OCI-LY1 (cell line): ENCODE results near the gene THRAP3.

ENCODE experiments used
- H2AFZ ChIP-seq: fragments of 200-600 bp; sonication (generic), shearing (Covaris generic); 2 replicates; pipeline ENCODE4 v1.6.0; 2014; ENCODE audit warnings: antibody characterized with exemption, mild to moderate bottlenecking, low read length
- H3F3A ChIP-seq: fragments of 200-600 bp; sonication (generic), shearing (Covaris generic); 2 replicates; pipeline ENCODE4 v1.6.0; 2014; ENCODE audit warnings: mild to moderate bottlenecking, antibody characterized with exemption, low read length, moderate library complexity; ENCODE audit not compliant: insufficient read depth
- H3K27ac ChIP-seq: fragments of 200-600 bp; sonication (generic); 2 replicates; pipeline ENCODE4 v1.5.1; 2014; ENCODE audit warnings: low read length, mixed run types, mild to moderate bottlenecking, low read depth; ENCODE audit not compliant: poor library complexity, severe bottlenecking
- H3K27me3 ChIP-seq: fragments of 200-600 bp; sonication (generic); 2 replicates; pipeline ENCODE4 v1.6.0; 2014; ENCODE audit warnings: antibody characterized with exemption, mild to moderate bottlenecking, low read length, moderate library complexity; ENCODE audit not compliant: insufficient read depth
- H3K36me3 ChIP-seq: fragments of 200-600 bp; sonication (generic); 2 replicates; pipeline ENCODE4 v1.6.1; 2014; ENCODE audit warnings: mild to moderate bottlenecking, antibody characterized with exemption, low read length, moderate library complexity, mixed read lengths; ENCODE audit not compliant: insufficient read depth
- H3K4me1 ChIP-seq: fragments of 200-600 bp; sonication (generic); 2 replicates; pipeline ENCODE4 v1.5.1; 2014; ENCODE audit warnings: mild to moderate bottlenecking, low read length, moderate library complexity; ENCODE audit not compliant: insufficient read depth, severe bottlenecking
- H3K4me2 ChIP-seq: fragments of 200-600 bp; sonication (generic), shearing (Covaris generic); 2 replicates; pipeline ENCODE4 v1.6.1; 2014; ENCODE audit warnings: low read length
- H3K4me3 ChIP-seq: fragments of 200-600 bp; sonication (generic); 2 replicates; pipeline ENCODE4 v1.5.1; 2014; ENCODE audit warnings: low read length, low read depth, mild to moderate bottlenecking, mixed read lengths; ENCODE audit not compliant: poor library complexity, severe bottlenecking
- H3K79me2 ChIP-seq: fragments of 200-600 bp; shearing (Covaris generic); 2 replicates; pipeline ENCODE4 v1.6.1; 2016; ENCODE audit warnings: mixed run types, low read length, mixed read lengths; ENCODE audit not compliant: insufficient read depth
- H3K9ac ChIP-seq: fragments of 200-600 bp; sonication (generic), shearing (Covaris generic); 2 replicates; pipeline ENCODE4 v1.6.1; 2014; ENCODE audit warnings: mild to moderate bottlenecking, low read length, mixed read lengths
- H3K9me2 ChIP-seq: fragments of 200-600 bp; sonication (generic), shearing (Covaris generic); 2 replicates; pipeline ENCODE4 v1.6.1; 2014; ENCODE audit warnings: low read depth, mild to moderate bottlenecking, low read length, mixed read lengths
- H3K9me3 ChIP-seq: fragments of 200-600 bp; shearing (Covaris generic); 2 replicates; pipeline ENCODE4 v1.6.1; 2014; ENCODE audit warnings: low read length, mixed read lengths
- H4K20me1 ChIP-seq: fragments of 200-600 bp; sonication (generic), shearing (Covaris generic); 2 replicates; pipeline ENCODE4 v1.6.0; 2016; ENCODE audit warnings: mild to moderate bottlenecking, low read length; ENCODE audit not compliant: insufficient read depth
- CTCF ChIP-seq: fragments of 200-600 bp; sonication (generic), shearing (Covaris generic); IDR thresholded peaks from 2 replicates; pipeline ENCODE4 v1.5.1; 2017; ENCODE audit warnings: mild to moderate bottlenecking, antibody characterized with exemption, low read length, moderate library complexity, mixed read lengths
- EZH2 ChIP-seq: fragments of 200-600 bp; sonication (generic), shearing (Covaris generic); IDR thresholded peaks from 2 replicates; pipeline ENCODE4 v1.8.0; 2017; ENCODE audit warnings: borderline replicate concordance, mixed run types, mild to moderate bottlenecking, antibody characterized with exemption, low read length, moderate library complexity, mixed read lengths

The THRAP3 gene

DNA sequence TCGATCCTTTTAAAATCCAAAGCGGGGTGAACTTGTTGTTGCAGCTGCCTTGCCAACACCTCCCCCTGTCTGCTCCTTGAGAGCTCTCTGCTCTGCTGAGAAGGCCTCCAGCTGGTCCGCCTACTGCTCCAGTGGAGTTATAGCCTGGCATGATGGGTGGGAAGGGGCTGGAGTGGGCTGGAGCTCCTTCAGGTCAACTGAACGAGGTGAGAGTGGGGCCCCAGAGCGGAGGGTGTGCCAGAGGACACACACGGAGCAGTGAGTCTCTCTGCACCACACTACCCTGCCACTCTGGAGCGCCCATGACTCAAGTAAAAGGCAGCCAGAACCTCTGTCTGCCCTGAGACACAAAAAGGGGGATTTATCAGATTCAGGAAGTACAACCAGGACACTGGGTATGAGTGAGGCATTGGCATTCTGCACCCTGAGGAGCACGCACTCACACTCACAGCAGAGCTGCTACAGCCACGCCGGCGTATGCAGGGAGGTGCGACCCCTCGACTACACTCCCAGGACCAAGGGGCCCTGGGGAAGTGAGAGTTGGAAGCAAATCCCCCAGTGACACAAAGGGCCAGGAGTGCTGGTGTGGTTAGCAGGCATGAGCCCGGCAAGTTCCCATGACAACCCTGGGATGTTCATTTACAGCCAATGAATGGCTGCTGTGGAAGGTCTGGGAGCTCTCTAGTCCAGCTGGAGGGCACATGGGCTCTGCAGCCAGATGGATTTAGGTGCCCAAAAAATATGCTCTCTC, 127.2 kb downstream of the THRAP3 start:
- Histone ChIP-seq H3K4me3 (no peak overlapping the region), H3K36me3 (peaks cover 73% of the 10 kb centered on the region; the same call in 1 of the 2 replicates), H3K9ac (peak overlapping the region; percentile 21; the same call in 1 of the 2 replicates), H3K4me2 (no peak overlapping the region; the same call in 1 of the 2 replicates), H3F3A (no peaks in the 10 kb centered on the region), H3K27ac (peak overlapping the region; percentile 61), H3K9me2 (no peaks in the 10 kb centered on the region), H3K27me3 (no peaks in the 10 kb centered on the region), H3K4me1 (peaks cover 24% of the 10 kb centered on the region), H2AFZ (no peak overlapping the region), H3K9me3 (no peaks in the 10 kb centered on the region), H3K79me2 (no peaks in the 10 kb centered on the region), H4K20me1 (no peaks in the 10 kb centered on the region)
- TF ChIP-seq EZH2 (no peak), CTCF (no peak)

DNA sequence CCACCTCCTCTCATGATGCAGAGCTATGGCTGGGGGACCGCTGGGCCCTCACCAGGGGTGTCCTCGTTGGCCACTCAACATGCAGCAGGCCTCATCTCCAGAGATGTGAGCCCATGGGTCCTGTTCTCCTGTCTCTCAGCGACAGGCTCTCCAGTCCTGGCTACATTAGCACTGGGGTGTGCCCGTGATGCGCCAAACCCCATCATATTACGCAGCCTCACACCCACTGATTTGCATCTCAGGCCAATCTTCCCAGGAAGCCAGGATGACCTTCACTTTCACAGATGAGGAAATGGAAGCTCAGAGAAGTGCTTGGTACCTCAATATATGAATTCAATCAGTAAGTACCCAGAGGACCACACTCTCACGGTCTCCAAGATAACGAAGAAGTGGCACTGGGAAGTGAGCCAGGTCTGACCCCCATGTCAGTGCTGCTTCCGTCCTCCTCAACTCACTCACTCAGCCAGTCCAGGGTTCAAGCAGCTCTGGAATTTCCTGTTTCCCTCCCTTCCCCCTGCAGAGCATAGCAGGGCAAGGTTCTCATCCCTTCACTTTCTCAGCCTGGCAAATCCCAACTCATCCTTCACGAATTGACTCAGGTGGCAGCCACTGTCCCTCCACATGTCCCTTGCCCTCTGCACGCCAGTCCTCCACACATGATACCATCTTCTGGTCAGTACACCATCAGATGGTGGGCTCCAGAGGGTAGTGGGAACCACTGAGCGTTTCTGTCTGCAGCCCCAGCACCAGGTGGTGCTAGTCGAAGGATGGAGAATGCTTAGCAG, 128.1 kb downstream of the THRAP3 start:
- TF ChIP-seq CTCF, result no peak
- TF ChIP-seq EZH2, result no peak
- Histone ChIP-seq H3K4me2 (no peak overlapping the region), H3K27me3 (no peaks in the 10 kb centered on the region)

DNA sequence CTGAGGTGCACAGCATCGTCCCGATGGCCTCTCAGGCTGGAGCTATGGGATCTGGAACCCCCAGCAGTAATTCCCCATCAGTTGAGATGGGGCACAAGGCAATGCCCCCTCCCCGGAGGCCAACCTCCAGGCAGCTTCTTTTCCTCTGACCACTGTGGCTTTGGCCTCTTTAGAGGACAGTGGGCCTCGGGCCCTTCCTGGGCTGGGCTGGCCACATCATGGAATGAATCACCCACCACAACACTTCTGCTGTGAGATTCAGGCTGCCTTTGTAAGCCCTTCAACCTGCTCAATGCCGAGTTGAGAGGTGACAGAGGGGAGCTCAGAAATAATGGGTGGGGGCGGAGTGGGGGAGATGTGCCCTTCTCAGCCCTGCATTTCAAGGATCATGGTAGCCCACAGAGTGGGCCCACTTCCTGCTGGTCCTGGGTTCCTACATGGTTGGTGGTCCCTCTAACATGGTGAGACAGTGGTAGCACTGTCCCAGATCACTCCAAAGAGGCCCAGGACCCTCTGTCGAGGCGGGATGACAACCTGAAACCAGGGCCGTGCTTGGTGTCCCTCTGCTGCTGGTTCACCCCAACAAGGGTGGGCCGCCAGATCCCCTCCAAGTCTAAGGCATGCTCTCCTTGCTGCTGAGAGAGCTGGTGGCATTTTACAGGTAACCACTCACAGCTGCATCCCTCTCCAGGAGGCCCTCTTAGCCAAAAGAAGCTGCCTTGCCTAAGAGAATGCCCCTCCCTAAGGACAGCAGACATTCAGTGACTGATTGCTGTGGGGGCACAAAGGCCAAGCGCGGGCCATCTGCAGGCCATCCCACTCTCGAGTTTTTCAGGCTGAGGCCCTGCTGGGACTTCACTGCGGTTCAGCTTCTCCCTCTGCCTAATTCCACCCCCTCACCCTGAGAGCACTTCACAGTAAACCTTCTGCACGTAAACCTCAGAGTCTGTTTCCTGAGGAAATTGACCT, 129.0 kb downstream of the THRAP3 start:
- H3K4me1 ChIP-seq, result peaks cover 24% of the 10 kb centered on the region
- TF ChIP-seq EZH2, result no peak
- no peak for TF ChIP-seq CTCF
- H3K27ac ChIP-seq, result no peak overlapping the region
- no peak overlapping the region for H2AFZ ChIP-seq
- H3K9me2 ChIP-seq, result no peaks in the 10 kb centered on the region
- H3F3A ChIP-seq, result no peaks in the 10 kb centered on the region
- no peak overlapping the region for H3K4me3 ChIP-seq
- H3K36me3 ChIP-seq, result peaks cover 69% of the 10 kb centered on the region; the same call in 1 of the 2 replicates
- no peaks in the 10 kb centered on the region for H3K79me2 ChIP-seq
- H3K9me3 ChIP-seq, result no peaks in the 10 kb centered on the region
- H3K27me3 ChIP-seq, result no peaks in the 10 kb centered on the region
- H3K4me2 ChIP-seq, result no peak overlapping the region
- no peaks in the 10 kb centered on the region for H4K20me1 ChIP-seq
- H3K9ac ChIP-seq, result no peak overlapping the region

More for the DNA sequence above, 128.1 kb downstream of the THRAP3 start:
- Histone ChIP-seq H3K27ac (no peak overlapping the region), H3K36me3 (peaks cover 71% of the 10 kb centered on the region; the same call in 1 of the 2 replicates), H3K9me3 (no peaks in the 10 kb centered on the region), H3F3A (no peaks in the 10 kb centered on the region), H3K4me3 (no peak overlapping the region), H2AFZ (no peak overlapping the region), H3K79me2 (no peaks in the 10 kb centered on the region), H4K20me1 (no peaks in the 10 kb centered on the region), H3K9me2 (no peaks in the 10 kb centered on the region), H3K9ac (no peak overlapping the region), H3K4me1 (peaks cover 24% of the 10 kb centered on the region)
